ENCODE measurements around the gene DRC7. TPM values are rescaled to one million over a fixed set of nuclear protein-coding genes. Genes with fewer than 3 reads are reported as not detected.
"Not testable (repeated sequence)": the region's sequence is repeated elsewhere in the genome, so short reads cannot be mapped to it uniquely, and the experiment has no call there.

DRC7 gene
- polyA plus RNA-seq, 5 donors, result 0.54 to 4.5 (median 2.8) TPM

DNA sequence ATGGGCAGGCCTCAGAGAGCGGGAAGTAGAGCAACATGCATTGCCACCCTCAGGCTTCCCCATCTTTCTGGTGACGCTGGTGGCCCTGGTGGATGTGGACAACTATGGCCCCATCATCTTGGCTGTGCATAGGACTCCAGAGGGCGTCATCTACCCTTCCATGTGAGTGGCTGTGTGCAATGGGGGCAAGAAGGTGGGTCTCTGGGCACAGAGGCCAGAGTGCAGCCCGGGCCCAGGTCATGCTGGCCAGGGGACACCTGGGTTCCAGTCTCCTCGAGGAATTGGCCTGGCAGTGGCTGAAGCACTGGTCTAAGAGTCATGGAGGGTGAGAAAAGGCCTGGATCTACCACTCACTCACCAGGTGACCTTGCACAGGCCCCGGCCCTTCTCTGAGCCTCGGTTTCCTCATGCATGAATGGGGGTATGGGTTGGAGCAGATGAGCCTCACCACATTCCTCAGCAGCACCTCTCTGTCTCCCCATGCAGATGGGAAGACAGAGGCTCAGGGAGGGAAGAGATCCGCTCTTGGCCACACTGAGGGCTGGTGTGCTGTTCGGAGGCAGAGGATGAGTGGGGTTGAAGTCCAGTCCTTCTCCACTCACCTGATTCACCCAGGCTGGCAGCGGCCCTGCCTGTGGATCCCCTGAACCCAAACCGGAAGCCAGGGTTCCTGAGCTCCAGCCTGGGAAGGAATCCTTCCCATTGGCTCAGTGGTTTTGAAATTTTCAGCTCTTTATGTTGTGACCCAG lies 33.7 kb upstream of the DRC7 start:
- DNase-seq, result no peak

DNA sequence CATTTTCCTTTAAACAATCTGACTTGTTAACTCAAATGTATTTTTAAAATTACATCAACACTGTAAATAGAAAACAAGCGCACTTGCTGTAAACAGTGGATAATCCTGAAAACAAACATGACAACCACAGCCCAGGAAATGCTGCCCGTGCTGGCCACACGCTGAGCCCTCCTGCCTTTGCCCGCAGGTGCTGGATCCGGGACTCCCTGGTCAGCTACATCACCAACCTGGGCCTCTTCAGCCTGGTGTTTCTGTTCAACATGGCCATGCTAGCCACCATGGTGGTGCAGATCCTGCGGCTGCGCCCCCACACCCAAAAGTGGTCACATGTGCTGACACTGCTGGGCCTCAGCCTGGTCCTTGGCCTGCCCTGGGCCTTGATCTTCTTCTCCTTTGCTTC lies 33.1 kb upstream of the DRC7 start:
- DNase-seq, result no peak

DNA sequence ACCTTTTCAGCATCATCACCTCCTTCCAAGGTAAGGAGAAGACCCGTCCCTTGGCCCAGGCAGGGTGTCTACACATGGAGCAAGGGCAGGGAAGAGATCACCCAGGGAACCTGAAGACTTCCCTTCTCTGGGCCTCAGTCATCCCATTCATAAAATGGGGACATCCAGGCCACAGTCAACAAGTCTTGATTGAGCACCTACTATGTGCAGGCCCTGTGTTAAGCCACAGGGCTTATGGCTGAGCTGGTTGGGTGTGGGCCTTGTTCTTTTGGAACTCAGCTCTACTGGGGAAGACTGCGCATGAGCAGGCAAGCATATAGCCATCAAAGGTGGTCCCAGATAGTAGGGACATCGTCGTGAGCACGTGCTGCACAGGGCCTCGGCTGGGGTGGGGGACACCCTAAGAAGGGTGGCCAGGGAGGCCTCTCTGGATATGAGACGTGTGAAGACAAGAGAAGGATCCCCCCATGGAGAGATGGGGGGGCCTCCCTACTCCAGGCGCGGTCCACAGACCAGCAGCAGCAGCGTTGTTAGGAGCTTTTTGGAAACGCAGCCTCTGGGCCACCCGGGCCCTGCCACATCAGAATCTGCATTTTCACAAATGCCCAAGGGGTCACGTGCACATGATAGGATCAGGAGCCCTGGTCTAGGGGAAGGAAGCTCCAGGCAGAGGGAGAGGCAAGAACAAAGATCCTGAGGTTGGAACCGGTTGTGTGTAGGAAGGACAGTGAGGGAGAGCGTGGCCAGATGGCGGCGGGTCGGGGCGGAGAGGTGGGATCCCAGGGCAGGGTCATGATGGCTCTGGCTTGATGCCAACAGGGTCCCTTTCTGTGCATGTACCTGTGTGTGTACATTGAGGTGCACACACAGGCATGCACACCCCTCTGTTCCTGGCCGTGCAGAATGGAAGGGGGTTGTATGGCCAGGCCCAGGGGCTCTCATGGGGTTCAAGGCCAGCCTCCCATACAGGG lies 32.4 kb upstream of the DRC7 start:
- no peak for DNase-seq

DNA sequence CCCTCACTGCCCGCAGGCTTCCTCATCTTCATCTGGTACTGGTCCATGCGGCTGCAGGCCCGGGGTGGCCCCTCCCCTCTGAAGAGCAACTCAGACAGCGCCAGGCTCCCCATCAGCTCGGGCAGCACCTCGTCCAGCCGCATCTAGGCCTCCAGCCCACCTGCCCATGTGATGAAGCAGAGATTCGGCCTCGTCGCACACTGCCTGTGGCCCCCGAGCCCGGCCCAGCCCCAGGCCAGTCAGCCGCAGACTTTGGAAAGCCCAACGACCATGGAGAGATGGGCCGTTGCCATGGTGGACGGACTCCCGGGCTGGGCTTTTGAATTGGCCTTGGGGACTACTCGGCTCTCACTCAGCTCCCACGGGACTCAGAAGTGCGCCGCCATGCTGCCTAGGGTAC lies 31.2 kb upstream of the DRC7 start:
- no peak for DNase-seq

DNA sequence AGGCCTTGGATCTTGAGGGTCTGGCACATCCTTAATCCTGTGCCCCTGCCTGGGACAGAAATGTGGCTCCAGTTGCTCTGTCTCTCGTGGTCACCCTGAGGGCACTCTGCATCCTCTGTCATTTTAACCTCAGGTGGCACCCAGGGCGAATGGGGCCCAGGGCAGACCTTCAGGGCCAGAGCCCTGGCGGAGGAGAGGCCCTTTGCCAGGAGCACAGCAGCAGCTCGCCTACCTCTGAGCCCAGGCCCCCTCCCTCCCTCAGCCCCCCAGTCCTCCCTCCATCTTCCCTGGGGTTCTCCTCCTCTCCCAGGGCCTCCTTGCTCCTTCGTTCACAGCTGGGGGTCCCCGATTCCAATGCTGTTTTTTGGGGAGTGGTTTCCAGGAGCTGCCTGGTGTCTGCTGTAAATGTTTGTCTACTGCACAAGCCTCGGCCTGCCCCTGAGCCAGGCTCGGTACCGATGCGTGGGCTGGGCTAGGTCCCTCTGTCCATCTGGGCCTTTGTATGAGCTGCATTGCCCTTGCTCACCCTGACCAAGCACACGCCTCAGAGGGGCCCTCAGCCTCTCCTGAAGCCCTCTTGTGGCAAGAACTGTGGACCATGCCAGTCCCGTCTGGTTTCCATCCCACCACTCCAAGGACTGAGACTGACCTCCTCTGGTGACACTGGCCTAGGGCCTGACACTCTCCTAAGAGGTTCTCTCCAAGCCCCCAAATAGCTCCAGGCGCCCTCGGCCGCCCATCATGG lies 30.5 kb upstream of the DRC7 start:
- no peak for DNase-seq

DNA sequence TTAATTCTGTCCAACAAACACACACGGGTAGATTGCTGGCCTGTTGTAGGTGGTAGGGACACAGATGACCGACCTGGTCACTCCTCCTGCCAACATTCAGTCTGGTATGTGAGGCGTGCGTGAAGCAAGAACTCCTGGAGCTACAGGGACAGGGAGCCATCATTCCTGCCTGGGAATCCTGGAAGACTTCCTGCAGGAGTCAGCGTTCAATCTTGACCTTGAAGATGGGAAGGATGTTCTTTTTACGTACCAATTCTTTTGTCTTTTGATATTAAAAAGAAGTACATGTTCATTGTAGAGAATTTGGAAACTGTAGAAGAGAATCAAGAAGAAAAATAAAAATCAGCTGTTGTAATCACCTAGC lies 30.0 kb upstream of the DRC7 start:
- DNase-seq, result no peak

DNA sequence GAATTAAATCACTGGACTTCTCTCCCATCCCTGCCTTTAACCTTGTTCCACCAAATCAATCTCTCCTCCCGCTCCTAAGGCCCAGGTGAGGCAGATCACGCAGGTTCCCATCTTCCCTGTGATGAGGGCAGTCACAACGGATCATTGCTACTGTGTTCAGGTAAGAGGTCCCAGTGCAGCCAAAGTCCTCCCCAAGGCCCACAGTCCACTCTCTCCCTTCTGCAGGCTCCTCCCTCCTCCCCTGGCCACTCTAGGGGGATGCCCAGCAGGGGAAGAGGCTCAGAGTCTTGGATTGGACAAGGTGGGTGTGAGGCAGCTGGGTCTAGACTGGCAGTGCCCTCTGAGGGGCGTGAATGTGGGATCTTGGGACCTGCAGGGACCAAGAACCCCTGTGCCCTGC lies 29.1 kb upstream of the DRC7 start:
- DNase-seq, result no peak

DNA sequence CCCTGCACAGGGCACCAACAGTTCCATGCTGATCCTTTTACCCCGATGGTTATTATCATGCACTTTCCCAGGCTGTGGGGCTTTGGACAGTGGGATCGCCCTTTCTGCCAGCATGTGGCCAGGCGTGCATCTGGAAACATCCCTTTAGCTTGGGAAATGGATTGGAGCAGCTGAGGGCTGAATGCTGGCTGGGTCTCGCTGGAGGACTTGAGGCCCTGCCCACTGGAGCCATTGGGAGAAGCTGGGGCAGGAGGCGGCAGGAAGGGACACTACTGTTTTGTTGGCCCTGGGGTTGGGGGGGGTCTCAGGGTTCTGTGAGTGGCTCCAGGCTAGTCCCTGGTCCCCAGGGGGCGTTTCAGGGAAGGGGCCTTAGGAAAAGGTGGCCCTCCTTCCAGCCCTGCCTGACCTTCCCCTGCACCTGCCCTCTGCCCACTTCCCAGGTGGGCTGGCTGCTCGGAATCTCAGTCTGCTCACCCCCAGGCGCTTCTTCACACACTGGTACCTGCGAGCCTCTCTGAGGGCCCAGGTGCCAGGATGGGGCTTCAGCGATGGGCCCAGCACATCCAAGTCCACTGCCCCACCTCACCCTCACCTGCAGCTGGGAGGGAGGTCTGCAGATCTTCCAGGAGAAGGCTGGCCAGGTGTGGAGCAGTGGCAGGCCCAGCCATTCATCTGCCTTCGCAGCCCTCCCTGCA lies 28.1 kb upstream of the DRC7 start:
- no peak for DNase-seq

DNA sequence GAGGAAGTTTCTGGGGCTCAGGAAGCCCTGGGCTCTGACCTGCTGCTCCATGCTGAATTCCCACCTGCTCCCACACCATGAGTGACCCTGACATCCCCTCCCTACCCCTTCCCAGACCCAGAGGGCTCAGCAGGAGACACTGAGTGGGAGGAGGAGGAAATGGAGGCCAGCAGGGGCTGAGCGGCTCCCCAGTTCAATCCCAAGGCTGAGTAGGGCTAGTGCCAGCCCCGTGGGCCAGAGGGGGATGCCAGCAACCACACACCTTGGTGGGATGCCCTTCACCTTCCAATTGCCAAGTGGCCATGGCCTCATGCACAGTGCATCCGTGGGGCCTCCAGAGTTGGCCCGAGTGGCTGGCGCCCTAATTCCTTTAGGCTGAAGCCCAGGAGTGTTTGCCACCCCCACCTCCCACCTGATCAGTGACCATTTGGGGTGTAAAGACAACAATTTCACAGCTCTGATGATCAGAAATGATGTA lies 27.5 kb upstream of the DRC7 start:
- DNase-seq, result no peak

DNA sequence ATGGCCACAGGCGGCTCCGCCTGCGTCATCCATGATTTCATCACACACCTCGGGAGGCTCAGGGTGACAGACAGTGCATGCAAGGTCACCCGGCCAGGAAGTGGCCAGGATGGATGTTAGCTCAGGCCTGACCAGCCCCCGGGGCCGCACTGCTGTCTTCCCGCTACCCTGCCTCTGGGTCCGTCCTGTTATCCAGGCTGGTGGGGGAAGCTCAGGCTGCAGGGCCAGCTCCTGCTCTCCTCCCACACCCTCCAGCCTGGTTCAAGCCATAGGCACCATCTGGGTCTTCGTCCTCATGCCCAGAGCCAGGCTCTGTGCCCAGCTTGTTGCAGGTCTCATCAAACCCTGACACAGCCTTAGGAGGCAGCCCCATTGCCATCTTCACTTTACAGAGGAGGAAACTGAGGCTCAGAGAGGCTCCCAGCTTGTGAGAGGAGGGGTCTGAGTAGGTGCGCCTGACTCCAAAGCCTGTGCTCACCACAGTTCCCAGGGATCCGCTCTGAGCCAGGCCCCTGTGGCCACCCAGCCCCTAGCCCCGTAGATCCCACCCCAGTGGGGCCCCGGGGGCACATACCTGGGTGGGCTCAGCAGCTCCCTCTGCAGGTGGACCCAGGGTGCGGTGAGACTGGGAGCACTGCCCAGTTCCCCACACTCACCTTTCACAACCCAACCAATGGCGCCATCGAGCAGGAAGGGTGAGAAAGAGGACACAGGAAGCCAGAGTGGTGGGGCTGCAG lies 26.9 kb upstream of the DRC7 start:
- no peak for DNase-seq

DNA sequence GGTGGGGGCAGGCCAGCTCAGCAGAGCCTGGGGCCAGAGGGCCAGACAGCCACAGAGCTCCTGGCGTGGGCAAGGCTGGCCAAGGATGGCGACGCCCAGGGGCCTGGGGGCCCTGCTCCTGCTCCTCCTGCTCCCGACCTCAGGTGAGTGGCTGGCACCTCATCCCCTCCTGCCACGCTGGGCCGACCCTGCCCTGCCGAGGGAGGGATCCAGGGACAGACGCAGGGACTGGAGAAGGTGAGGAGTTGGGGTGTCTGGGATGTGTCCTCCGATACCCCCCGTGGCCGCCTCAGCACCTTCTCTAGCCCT lies 26.4 kb upstream of the DRC7 start, which contains the start of gene ADGRG3:
ADGRG3 (plus strand) TSS at position 44 of the 309 bp plus-strand sequence; CDS start at position 86, 42 bp downstream.
- DNase-seq, result no peak

DNA sequence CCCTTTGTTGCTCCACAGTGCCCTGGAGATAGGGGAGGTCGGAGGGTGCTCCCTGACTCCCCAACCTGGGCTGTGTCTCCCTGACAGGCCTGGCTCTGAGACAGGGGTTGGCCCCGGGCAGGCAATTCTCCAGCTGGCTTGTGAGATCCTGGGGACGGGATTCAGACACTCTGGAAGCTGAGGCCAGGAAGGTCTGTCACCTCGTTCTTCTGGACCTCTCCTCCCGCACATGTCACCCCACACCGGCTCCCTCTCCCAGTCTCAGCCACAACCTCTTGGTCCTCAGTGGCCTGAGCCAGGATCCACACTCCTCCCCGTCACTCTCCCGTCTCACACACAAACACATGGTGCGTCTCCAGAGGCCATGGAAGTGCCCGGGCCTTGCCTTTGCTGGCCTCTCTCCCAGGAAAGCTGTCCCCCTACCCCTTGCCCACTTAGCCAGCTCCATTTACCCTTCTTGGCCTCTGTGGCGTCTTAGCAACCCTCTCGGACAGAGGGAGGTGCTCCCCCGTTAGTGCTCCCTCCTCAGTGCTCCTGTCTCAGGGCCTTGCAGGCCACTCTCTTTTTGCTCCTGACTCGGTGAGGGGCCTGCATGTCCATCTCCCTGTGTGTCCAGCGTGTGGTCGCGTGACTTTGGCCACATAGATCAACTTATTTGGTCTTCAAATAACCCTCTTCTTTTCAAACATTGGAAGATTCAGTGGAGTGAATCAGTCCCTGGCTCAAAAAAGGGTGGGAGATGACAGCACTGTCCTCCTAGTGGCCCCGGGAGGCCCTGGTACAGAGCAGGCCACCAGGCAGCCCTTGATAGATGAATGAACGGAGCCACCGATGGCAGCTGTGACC lies 25.8 kb upstream of the DRC7 start:
- DNase-seq, result no peak

DNA sequence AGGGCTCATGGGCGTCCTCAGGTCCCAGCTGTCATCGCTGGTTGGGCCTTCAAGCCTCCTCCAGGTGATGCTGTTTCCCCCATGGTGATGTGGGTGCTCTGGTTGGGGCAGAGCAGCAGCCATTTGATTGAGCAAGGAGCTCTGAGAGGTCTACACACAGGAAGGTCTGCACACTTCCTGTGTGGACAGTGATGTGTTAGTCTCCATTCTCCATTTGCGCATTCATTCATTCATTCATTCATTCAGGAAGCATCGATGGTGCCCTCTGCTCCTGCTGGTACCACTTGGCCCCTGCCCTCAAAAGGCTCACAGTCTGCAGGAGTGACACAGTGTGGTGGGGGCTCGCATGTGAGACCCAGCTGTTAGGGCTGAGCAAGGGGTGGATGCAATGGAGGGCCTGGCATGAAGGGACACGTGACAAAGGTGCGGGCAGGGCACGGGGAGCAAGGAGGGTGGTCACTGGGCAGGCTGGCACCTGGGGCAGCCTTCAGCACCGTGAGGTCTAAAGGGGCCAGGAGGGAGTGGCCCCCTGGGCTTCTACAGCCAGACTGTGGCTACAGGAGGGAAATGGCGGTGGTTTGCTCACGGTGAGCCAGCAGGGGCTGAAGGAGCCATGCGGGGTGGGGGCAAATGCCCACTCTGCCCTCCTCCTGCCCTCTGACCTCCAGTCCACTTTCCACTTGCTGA lies 25.0 kb upstream of the DRC7 start:
- no peak for DNase-seq

DNA sequence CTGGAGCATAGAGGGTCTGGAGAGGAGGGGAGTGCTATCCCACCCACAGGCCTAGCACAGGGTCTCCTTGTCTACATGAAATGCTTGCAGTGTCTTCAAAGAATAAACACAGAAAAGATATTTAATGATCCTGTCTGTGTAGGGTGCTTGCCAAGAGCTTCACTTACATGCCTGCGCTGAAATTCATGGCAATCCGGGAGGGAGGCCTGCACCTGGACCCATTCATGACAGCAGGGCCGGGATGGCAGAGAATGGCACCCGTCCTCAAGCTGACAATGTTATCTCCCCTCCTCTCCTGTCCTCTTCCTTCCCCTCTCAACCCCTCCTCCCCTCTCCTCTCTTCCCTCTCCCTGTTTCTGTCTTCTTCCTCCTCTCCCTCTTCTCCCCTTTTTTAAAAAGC lies 24.4 kb upstream of the DRC7 start:
- no peak for DNase-seq

DNA sequence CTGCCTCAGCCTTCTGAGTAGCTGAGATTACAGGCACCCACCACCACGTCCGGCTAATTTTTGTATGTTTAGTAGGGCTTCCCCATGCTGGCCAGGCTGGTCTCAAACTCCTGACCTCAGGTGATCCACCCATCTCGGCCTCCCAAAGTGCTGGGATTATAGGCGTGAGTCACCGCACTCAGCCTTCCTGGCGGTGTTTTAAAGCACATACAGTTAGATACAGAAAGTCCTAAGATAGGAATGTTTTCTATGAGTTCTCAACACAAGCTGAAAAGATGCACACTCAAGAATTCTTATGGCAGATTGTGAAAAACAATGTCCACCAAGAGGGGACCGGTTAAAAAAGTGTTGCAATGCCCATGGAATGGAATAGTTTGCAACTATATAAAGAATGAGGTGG lies 23.2 kb upstream of the DRC7 start:
- DNase-seq, result not testable (repeated sequence)

DNA sequence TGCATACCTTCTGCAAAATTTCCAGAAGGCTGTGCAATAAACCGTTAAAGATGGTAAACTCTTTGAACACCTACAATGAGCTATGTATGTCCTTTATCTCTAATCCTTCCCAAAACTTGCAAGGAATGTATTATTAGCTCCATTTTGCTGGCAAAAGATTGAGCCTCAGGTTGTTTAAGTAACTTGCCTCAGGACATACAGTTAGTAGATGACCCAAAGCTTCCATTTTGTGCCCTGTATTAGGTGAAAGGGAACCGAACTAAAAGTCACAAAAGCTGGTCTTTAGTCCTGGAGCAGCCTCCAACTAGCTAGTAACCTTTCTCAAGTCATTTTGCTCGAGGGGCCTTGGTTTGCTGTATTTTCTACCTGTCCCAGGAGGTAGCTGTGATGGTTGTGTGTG lies 22.2 kb upstream of the DRC7 start:
- DNase-seq, result no peak

DNA sequence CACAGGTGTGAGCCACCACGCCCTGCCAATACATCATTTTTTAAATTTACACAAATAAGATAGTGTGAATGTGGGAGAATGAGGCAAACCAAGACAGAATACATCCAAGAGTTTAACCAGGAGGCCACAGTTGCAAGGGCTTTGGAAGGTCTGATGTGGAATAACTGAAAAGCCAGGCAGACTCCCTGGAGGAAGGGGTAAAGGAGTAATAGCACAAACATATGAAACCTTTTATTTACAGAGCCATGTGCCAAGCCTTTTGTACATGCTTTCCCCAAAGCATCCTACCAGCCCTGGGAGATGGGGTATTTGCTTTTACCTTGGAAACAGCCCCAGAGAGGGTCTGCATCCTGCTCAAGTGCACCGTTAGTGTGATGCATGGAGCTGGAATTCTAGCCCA lies 21.8 kb upstream of the DRC7 start:
- DNase-seq, result no peak

DNA sequence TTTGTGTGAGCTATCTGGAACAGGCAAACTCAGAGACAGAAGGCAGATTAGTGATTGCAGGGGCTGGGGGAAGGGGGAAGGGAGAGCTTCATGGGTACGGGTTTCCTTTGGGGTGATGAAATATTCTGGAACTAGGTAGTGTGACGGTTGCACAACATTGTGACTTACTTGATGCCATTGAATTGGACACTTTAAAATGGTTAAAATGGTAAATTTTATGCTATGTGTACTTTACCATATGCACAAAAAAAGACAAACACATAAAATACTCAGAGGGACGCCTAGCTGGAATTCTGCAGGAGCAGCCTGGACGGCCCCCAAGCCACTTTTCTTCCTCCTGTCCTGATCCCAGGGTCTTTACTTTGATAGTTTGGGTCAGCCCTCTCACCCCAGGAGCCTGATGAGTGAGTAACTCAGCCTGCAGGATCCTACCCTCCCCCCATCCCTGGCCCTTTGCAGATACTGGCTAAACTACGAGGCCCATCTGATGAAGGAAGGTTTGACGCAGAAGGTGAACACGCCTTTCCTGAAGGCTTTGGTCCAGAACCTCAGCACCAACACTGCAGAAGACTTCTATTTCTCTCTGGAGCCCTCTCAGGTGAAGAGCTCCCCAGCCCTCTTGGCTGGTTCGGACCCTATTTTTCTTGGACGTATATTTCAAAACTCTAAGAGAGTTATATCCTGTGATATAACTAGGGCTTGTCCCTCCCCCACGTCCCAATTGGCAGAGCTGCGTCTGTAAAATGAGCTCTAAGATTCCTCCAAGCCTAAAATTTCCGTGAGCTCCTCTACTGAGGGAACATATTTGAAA lies 18.7 kb upstream of the DRC7 start:
- no peak for DNase-seq

Data from right lung (tissue), 5 donors.